HG02588 (cell line): ENCODE data around the gene NFATC4.
"Not testable (repeated sequence)": the region's sequence is repeated elsewhere in the genome, so short reads cannot be mapped to it uniquely, and the experiment has no call there.

Experiments
- ATAC-seq: cut with Tn5 transposase; IDR thresholded peaks from one replicate; pipeline ENCODE4 v1.9.1; 2021; ENCODE audit warnings: mild to moderate bottlenecking, moderate library complexity; ENCODE audit not compliant: unreplicated experiment

Gene NFATC4

GRCh38 chr14:24387009-24387345, 19.0 kb downstream of the NFATC4 start:
- no peak for ATAC-seq

GRCh38 chr14:24387579-24387978, 19.6 kb downstream of the NFATC4 start:
- not testable (repeated sequence) for ATAC-seq

- no peak for ATAC-seq
Observed at GRCh38 chr14:24388474-24389179, 20.6 kb downstream of the NFATC4 start.

- no peak for ATAC-seq
Observed at GRCh38 chr14:24389226-24389848, 21.4 kb downstream of the NFATC4 start.

GRCh38 chr14:24390701-24391468, 22.9 kb downstream of the NFATC4 start:
- ATAC-seq: no peak

- ATAC-seq: no peak
Observed at GRCh38 chr14:24392325-24393091, 24.5 kb downstream of the NFATC4 start.

GRCh38 chr14:24394275-24394674, 26.3 kb downstream of the NFATC4 start:
- no peak for ATAC-seq

- no peak for ATAC-seq
Observed at GRCh38 chr14:24395609-24396582, 27.9 kb downstream of the NFATC4 start.

- ATAC-seq: no peak
Observed at GRCh38 chr14:24397639-24398292, 29.8 kb downstream of the NFATC4 start.

- no peak for ATAC-seq
Observed at GRCh38 chr14:24398293-24398652, 30.3 kb downstream of the NFATC4 start.

- ATAC-seq: no peak
Observed at GRCh38 chr14:24398653-24399446, 30.9 kb downstream of the NFATC4 start, which contains the start of gene NYNRIN. TSS of gene NYNRIN (plus strand) at chr14:24399003. CDS start at chr14:24399247, 244 bp downstream.

- no peak for ATAC-seq
Observed at GRCh38 chr14:24399447-24399822, 31.5 kb downstream of the NFATC4 start.

- ATAC-seq: no peak
Observed at GRCh38 chr14:24399999-24400718, 32.2 kb downstream of the NFATC4 start.

- ATAC-seq: no peak
Observed at GRCh38 chr14:24401810-24402702, 34.1 kb downstream of the NFATC4 start.

- no peak for ATAC-seq
Observed at GRCh38 chr14:24403294-24403998, 35.5 kb downstream of the NFATC4 start.

GRCh38 chr14:24404814-24405213, 36.8 kb downstream of the NFATC4 start:
- no peak for ATAC-seq

- no peak for ATAC-seq
Observed at GRCh38 chr14:24406416-24406815, 38.4 kb downstream of the NFATC4 start.
